Activated naive CD4-positive, alpha-beta T cell treated with anti-CD3 and anti-CD28 coated beads, Interleukin-2, amount 50 U/mL, for 24 hours (primary cell): Measurements from ENCODE around the gene HMSD.
"Not testable (repeated sequence)": the region's sequence is repeated elsewhere in the genome, so short reads cannot be mapped to it uniquely, and the experiment has no call there.

Experiments
- H3K27ac Mint-ChIP-seq: one replicate; pipeline ENCODE4 v1.8.0; 2021; ENCODE audit warnings: mild to moderate bottlenecking, mixed read lengths
- H3K27me3 Mint-ChIP-seq: one replicate; pipeline ENCODE4 v1.8.0; 2021; ENCODE audit warnings: mixed read lengths
- H3K36me3 Mint-ChIP-seq: one replicate; pipeline ENCODE4 v1.8.0; 2021; ENCODE audit warnings: mixed read lengths
- H3K4me1 Mint-ChIP-seq: one replicate; pipeline ENCODE4 v1.8.0; 2021; ENCODE audit warnings: mixed read lengths
- H3K4me3 Mint-ChIP-seq: one replicate; pipeline ENCODE4 v1.8.0; 2021; ENCODE audit warnings: mild to moderate bottlenecking, mixed read lengths
- H3K9me3 Mint-ChIP-seq: one replicate; pipeline ENCODE4 v1.8.0; 2021; ENCODE audit warnings: mixed read lengths

HMSD gene

DNA sequence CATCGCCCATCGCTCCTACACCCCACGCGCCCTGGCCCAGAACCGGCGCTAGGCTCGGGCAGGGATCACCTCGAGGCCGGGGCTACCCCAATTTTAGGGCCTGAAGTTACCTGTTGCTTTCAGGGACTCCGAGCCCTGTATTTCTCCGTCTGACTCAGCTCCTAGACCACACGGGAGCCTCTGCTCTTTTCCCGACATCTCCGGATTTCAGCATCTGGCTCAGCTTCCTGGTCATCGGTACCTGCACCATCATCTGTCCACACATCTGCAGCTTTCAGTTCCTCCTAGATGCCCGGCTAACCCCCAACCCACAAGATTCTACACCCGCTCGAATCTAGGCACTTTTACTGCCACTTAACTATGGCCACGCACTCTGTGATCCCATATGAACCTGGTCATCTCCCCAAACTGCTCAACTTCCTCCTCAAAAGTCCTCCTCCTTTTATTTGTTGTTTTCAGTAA, 12.1 kb upstream of the HMSD start:
- H3K4me3 Mint-ChIP-seq = no peak overlapping the region
- no peak overlapping the region for H3K27ac Mint-ChIP-seq
- H3K27me3 Mint-ChIP-seq = peaks cover 16% of the 10 kb centered on the region
- H3K9me3 Mint-ChIP-seq = no peaks in the 10 kb centered on the region
- H3K36me3 Mint-ChIP-seq = no peaks in the 10 kb centered on the region
- peaks cover 3% of the 10 kb centered on the region for H3K4me1 Mint-ChIP-seq

DNA sequence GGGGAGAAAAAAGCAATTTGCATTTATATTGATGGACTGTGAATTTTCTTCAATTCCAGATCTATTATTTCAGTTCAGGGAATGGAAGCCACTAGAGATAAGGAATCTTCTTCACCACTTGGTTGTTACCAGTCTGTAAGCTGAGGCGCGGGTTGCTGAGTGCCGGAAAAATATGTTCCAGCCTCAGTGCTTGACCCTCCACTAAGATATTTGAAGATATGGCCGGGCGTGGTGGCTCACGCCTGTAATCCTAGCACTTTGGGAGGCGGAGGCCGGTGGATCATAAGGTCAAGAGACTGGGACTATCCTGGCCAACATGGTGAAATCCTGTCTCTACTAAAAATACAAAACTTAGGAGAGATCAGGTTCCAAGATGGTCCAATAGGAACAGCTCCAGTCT, 9.1 kb upstream of the HMSD start:
- H3K27me3 Mint-ChIP-seq = peaks cover 27% of the 10 kb centered on the region
- peaks cover 3% of the 10 kb centered on the region for H3K4me1 Mint-ChIP-seq
- H3K27ac Mint-ChIP-seq = no peak overlapping the region
- no peaks in the 10 kb centered on the region for H3K36me3 Mint-ChIP-seq
- H3K4me3 Mint-ChIP-seq = no peak overlapping the region
- no peaks in the 10 kb centered on the region for H3K9me3 Mint-ChIP-seq

DNA sequence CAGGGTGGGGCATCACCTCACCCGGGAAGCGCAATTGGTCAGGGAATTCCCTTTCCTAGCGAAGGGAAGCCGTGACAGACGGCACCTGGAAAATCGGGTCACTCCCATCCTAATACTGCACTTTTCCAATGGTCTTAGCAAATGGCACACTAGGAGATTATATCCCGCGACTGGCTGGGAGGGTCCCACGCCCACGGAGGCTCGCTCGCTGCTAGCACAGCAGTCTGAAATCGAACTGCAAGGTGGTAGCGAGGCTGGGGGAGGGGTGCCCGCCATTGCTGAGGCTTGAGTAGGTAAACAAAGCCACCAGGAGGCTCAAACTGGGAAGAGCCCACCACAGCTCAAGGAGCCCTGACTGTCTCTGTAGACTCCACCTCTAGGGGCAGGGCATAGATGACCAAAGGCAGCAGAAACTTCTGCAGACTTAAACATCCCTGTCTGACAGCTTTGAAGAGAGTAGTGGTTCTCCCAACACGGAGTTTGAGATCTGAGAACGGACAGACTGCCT, 8.5 kb upstream of the HMSD start:
- peaks cover 25% of the 10 kb centered on the region for H3K27me3 Mint-ChIP-seq
- H3K36me3 Mint-ChIP-seq, H3K9me3 Mint-ChIP-seq, H3K4me1 Mint-ChIP-seq, H3K27ac Mint-ChIP-seq, H3K4me3 Mint-ChIP-seq: not testable (repeated sequence)

DNA sequence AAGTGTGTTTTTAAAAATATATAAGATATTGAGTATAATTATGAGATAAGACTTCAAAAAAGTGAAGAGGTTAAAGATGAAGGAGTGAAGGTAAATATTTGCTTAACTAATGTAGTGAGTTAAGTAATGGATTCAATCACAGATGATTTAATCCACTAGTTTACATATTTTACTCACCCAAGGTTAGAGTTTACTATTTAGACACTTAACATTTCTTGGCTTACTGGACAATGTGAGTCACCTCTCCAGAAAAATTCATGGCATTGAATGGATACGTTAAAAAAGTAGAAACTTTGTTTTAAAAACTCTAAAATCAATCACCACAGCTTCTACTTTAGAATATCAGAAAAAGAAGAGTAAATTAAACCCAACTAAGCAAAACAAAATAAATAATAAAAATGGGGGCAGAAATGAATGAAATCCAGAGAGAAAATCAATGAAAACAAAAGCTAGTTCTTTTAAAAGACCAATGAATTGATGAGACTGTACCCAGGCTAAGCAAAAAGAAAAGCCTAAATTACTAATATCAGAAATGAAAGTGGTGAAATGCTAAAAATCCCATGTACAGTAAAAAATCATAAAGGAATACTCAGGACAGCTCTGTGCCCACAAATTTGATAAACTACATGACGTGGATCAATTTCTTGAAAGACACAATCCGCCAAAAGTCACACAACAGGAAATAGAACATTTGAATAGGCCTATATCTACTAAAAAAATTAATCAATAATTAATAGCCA, 1.9 kb upstream of the HMSD start:
- H3K9me3 Mint-ChIP-seq = peaks cover 5% of the 10 kb centered on the region
- no peak overlapping the region for H3K27ac Mint-ChIP-seq
- peaks cover 30% of the 10 kb centered on the region for H3K4me1 Mint-ChIP-seq
- H3K27me3 Mint-ChIP-seq = peaks cover 40% of the 10 kb centered on the region
- H3K36me3 Mint-ChIP-seq = peaks cover 3% of the 10 kb centered on the region
- H3K4me3 Mint-ChIP-seq = no peak overlapping the region

DNA sequence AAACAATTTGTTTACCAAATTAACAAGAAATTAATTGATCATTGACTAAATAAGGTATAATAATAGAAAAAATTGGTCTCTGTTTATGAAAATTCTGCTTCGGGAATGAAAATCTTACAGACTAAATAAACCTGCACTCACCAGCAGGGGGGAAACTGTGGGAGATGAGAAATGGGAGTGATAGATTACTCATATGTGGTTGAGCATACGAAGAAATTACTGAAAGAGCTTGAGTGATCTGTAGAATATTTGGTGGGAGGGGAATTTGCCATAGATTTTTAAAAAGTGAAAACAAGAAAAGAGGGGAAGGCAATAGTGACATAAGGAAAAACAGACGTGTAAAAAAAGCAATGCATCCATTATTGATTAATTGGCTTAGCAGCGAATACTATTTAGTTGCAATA, 2.2 kb downstream of the HMSD start:
- Mint-ChIP-seq H3K27ac (peak overlapping the region; percentile 14), H3K9me3 (peaks cover 5% of the 10 kb centered on the region), H3K27me3 (peaks cover 27% of the 10 kb centered on the region), H3K4me3 (no peak overlapping the region), H3K4me1 (peaks cover 30% of the 10 kb centered on the region), H3K36me3 (peaks cover 3% of the 10 kb centered on the region)

DNA sequence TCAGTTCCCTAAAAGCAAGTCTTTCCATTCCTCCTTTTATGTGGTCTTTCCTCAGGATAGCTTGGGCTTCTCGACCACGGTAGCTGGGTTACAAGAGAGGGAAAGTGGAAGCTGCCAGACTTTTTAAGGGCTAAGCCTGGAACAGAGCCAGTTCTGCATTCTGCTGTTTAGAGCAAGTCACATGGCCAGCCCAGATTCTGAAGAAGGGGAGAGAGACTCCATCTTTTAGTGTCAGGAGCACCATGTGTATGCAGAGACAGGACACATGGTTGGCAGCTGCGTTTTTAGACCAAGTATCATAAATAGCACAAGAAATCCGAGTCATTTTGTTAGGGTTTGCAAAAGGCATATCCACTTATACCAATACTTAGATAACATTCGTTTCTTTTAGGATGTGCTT, 4.7 kb downstream of the HMSD start:
- Mint-ChIP-seq H3K36me3 (peaks cover 3% of the 10 kb centered on the region), H3K4me3 (no peak overlapping the region), H3K9me3 (peaks cover 5% of the 10 kb centered on the region), H3K4me1 (peaks cover 20% of the 10 kb centered on the region), H3K27ac (no peak overlapping the region), H3K27me3 (peaks cover 18% of the 10 kb centered on the region)

DNA sequence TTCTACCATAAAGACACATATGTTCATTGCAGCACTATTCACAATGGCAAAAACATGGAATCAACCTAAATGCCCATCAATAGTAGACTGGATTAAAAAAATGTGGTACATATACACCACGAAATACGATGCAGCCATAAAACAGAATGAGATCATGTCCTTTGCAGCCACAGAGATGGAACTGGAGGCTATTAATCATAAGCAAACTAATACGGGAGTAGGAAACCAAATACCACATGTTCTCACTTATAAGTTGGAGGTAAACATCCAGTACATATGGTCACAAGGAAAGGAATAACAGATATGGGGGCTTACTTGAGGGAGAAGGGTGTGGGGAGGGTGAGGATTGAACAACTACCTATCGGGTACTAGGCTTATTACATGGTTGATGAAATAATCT, 7.7 kb downstream of the HMSD start:
- no peaks in the 10 kb centered on the region for H3K4me1 Mint-ChIP-seq
- peaks cover 25% of the 10 kb centered on the region for H3K27me3 Mint-ChIP-seq
- no peaks in the 10 kb centered on the region for H3K9me3 Mint-ChIP-seq
- no peak overlapping the region for H3K4me3 Mint-ChIP-seq
- no peak overlapping the region for H3K27ac Mint-ChIP-seq
- no peaks in the 10 kb centered on the region for H3K36me3 Mint-ChIP-seq

DNA sequence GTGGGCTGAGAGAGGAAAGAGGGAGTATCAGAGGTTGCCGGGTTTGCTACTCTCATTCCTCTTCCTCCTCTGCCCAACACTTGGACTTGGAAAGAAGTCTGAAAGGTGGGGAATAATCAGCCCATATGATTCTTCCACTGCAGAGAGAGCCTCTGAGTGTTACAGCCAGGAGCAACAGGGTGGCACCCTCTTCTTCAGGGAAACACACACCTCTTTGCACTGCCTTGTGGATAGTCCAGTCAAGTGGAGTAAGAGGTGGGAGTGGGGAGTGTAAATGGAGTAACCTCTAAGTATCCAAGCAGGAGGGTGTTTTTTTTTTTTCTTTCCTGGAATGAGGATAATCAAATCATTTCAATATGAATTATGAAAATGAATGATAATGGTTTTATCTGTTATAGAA, 11.8 kb downstream of the HMSD start:
- H3K27me3 Mint-ChIP-seq = peaks cover 18% of the 10 kb centered on the region

DNA sequence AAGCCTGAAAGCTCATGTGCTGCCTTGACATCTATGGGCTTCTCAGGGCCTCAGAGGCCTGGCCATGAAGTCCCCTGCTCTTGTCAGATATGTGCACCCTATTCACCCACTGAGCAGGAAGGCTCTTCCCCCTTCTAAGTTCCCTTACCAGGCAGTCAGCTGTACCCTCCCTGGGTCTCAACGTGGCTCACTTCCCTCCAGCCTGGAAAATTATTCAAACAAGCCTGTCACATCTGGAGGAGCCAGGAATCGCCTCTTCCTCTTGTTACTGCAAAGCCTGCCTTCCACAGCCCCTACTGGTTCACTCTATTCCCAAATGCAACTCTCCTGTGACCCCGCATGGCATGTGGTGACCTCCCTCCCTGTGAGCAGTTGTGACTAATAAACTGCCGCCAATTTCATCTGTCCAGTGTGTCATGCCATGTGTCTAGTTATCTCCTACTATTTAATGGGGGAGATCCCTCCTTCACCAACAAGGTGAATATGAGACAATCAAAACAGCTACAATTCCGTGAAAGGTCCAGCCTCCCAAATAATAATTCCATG, 12.4 kb downstream of the HMSD start:
- Mint-ChIP-seq H3K4me3 (no peak overlapping the region), H3K27ac (no peak overlapping the region), H3K9me3 (no peaks in the 10 kb centered on the region), H3K27me3 (peaks cover 17% of the 10 kb centered on the region), H3K36me3 (no peaks in the 10 kb centered on the region), H3K4me1 (no peaks in the 10 kb centered on the region)

More for the DNA sequence above, 11.8 kb downstream of the HMSD start:
- Mint-ChIP-seq H3K9me3 (no peaks in the 10 kb centered on the region), H3K4me1 (no peaks in the 10 kb centered on the region), H3K36me3 (no peaks in the 10 kb centered on the region), H3K27ac (no peak overlapping the region), H3K4me3 (no peak overlapping the region)

DNA sequence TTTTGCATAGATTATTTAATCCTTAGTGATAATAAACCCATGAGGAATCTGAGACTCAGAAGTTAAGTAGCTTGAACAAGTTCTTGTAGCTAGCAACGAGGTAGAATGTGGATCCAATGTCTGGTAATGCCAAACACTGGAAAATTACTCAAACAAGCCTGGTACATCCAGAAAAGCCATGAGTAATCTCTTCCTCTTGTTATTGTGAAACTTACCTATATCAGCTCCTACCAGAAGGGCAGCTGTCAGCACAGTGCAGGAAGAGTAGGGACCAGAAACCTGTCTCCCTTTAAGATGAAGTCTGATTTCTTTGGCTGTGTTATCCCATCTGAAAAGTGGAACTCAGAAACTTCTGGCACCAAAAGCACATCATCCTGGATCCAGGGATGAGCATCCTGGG, 13.0 kb downstream of the HMSD start:
- H3K4me1 Mint-ChIP-seq = no peaks in the 10 kb centered on the region
- H3K9me3 Mint-ChIP-seq = no peaks in the 10 kb centered on the region
- no peaks in the 10 kb centered on the region for H3K36me3 Mint-ChIP-seq
- no peak overlapping the region for H3K4me3 Mint-ChIP-seq
- no peak overlapping the region for H3K27ac Mint-ChIP-seq
- peaks cover 14% of the 10 kb centered on the region for H3K27me3 Mint-ChIP-seq

DNA sequence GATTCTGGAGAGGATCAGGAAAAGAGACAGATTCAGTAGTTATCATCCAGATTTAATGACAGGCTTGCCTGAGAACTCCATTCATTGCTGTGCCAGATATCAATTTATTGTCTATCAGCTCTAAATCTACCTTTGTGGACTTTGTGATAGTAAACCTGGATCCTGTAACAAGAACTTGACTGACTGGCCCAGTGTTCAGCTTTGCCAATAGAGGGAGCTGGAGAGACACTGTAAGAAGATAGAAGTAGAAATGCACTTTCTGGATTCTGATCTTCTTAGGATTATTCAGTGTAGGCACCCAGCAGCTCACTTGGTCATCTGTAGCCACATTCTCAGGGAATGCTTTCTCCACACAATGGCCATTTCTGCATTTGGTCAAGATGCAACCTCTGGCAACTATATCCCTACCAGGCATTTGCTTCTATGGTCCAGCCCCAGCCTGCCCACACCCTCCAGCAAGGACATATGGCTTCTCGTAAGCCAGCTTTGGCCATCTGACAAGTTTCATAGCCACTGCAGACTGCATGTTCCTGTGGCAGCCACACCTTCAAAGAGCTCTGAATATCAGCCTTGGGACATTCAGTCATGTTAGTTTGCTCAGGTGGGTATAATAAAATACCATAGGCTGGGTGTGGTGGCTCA, 14.6 kb downstream of the HMSD start:
- no peaks in the 10 kb centered on the region for H3K36me3 Mint-ChIP-seq
- H3K27ac Mint-ChIP-seq = no peak overlapping the region
- no peaks in the 10 kb centered on the region for H3K9me3 Mint-ChIP-seq
- peaks cover under 1% of the 10 kb centered on the region for H3K4me1 Mint-ChIP-seq
- no peak overlapping the region for H3K4me3 Mint-ChIP-seq
- H3K27me3 Mint-ChIP-seq = peaks cover 14% of the 10 kb centered on the region

DNA sequence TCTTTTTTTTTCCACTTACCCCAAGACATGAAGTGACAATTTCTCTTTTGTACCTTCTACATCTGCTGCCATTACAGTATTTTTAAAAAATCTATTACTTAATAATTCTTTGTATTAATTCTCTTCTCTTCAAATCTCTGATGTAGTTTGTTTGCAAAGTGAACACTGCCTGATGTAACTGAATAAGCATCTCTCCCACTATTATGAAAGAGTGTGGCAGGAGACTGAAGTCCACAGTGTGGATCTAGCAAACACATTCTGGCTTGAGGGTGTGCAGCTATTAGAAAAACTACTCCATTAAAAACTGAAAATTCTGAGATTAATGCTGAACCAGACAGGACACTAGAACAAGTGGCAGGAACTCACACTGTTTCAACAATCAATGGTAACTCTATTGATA, 15.8 kb downstream of the HMSD start:
- peaks cover 12% of the 10 kb centered on the region for H3K4me1 Mint-ChIP-seq
- H3K36me3 Mint-ChIP-seq = no peaks in the 10 kb centered on the region
- peaks cover 8% of the 10 kb centered on the region for H3K27me3 Mint-ChIP-seq
- H3K9me3 Mint-ChIP-seq = no peaks in the 10 kb centered on the region
- H3K4me3 Mint-ChIP-seq = no peak overlapping the region
- H3K27ac Mint-ChIP-seq = no peak overlapping the region

DNA sequence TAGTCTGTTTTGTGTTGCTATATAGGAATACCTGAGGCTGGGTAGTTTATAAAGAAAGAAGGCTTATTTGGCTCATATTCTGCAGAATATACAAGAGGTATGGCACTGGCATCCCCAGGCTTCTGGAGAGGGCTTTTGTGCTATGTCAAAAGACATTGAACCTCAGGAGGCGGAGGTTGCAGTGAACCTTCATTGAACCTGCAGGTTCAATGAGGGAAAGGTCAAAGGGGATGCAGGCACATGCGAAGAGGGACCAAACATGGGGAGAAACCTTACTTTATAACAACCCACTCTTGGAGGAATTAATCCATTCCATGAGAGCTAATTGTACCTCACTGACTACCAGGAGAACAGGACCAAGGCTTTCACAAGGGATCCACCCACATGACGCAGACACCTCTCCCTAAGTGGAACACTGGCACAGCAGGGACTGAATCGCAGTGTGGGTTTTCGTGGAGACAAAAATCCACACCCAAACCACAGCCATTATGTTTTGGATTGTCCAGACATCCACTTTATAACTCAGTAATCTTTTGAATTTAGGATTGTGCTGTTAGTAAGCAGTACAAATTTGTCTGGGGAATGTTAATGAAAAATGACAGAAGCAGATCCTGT, 16.7 kb downstream of the HMSD start:
- Mint-ChIP-seq H3K4me3 (no peak overlapping the region), H3K4me1 (peaks cover 15% of the 10 kb centered on the region), H3K36me3 (no peaks in the 10 kb centered on the region), H3K27ac (no peak overlapping the region), H3K9me3 (no peaks in the 10 kb centered on the region), H3K27me3 (peaks cover 6% of the 10 kb centered on the region)

DNA sequence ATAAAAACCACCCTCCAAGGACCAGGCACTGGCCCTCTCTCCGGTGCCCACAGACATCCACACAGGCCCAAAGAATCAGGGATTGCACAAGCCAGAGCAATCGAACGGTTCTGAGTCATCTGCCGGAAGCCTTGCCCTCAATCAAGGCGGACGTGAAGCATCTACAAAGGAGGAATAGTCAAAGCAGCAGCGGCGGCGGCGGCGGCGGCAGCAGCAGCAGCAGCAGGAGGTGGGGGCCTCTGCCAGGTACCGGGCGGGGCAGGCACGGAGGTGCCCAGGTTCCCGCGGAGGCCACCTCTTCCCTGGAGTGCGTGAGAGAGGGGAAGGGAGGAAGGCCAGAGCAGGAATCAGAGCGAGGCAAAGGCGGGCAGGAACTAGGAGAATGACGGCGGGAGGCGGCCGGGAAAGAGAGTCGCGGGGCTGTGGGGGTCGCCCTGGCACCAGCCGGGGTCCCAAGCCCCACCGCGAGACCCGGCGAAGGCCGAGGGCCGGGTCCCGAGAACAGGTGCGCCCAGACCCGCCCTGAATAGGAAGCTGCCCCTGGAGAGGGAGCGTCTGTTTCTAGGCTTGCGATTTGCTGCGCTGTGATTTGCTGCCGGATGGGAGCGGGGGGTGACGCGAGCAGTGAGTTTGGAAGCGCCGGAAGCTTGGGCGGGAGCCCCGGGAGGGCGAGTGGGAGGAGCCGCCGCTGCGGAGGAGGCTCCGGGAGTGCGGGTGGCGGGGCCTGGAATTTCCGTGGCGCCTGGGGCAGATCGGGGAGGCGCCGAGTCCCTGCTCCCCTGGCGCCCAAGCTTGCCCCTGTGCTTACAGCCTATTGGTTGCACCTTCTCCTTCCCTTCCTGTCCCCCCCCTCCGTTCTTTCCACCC, 21.1 kb downstream of the HMSD start, which contains the start of gene SERPINB8:
Gene SERPINB8 (plus strand): TSS at position 140 of the 867 bp plus-strand sequence. CDS start 8,228 bp downstream, outside the sequence.
- H3K27ac Mint-ChIP-seq = peak within 1 kb of the TSS; percentile 97
- no peaks in the 10 kb centered on the region for H3K36me3 Mint-ChIP-seq
- peak within 1 kb of the TSS; percentile 98 for H3K4me3 Mint-ChIP-seq
- H3K27me3 Mint-ChIP-seq = no peaks in the 10 kb centered on the region
- H3K4me1 Mint-ChIP-seq = peaks cover 36% of the 10 kb centered on the region
- no peaks in the 10 kb centered on the region for H3K9me3 Mint-ChIP-seq

DNA sequence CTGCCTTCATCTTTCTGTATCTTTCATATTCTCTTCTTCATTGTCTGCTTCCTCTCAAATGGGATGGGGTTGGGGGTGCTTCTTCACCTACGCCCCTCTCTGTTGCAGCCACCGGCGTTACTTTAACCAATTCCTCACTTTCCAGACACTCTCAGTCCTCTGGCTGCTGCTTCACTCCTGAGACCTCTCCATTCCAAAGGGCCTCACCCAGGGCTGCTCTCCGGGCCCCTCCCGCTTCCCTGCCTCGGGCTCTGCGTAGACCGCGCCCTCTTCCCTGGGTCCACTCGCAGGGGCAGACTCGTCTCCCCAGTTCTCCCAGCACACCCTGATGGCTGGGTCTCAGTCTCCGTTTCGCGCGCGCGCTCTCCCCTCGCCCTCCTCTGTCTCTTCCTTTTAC, 21.7 kb downstream of the HMSD start:
- peak overlapping the region; percentile 98 for H3K4me3 Mint-ChIP-seq
- no peaks in the 10 kb centered on the region for H3K27me3 Mint-ChIP-seq
- H3K9me3 Mint-ChIP-seq = no peaks in the 10 kb centered on the region
- peaks cover 39% of the 10 kb centered on the region for H3K4me1 Mint-ChIP-seq
- H3K36me3 Mint-ChIP-seq = no peaks in the 10 kb centered on the region
- H3K27ac Mint-ChIP-seq = peak overlapping the region; percentile 94
